Psoas muscle (tissue), 8 donors: ENCODE data around the gene MESP2. TPM values are rescaled to one million over a fixed set of nuclear protein-coding genes. Genes with fewer than 3 reads are reported as not detected.
A peak's percentile ranks its signal among the peaks of the same experiment; 100 is the strongest.

ENCODE experiments used
- ATAC-seq, 4 donors: fragments of 200-7000 bp; cut with Tn5 transposase; one replicate each; pipeline ENCODE4 v1.9.1; 2020; ENCODE audit warnings: moderate library complexity in 3 of 4, mild to moderate bottlenecking in 2 of 4
- DNase-seq, 2 donors: peaks; one replicate each; pipeline ENCODE4 v3.0.0-alpha.2; 2020
- H3K27ac ChIP-seq: fragments of 200-600 bp; one replicate; pipeline ENCODE4 v1.8.0; 2022
- H3K27me3 ChIP-seq, 3 donors: fragments of 200-600 bp in 1 of 3; one replicate each; pipeline versions ENCODE4 v1.6.1 to v1.8.0; 2013 to 2022; ENCODE audit warnings: low read length in 2 of 3, mild to moderate bottlenecking in 2 of 3, moderate library complexity in 1 of 3; ENCODE audit not compliant: insufficient read depth in 3 of 3
- H3K36me3 ChIP-seq, 2 donors: fragments of 200-600 bp in 1 of 2; one replicate each; pipeline versions ENCODE4 v1.6.1 to v1.8.0; 2013 to 2022; ENCODE audit warnings: low read depth in 1 of 2, mild to moderate bottlenecking in 1 of 2, moderate library complexity in 1 of 2; ENCODE audit not compliant: insufficient read depth in 1 of 2
- H3K4me1 ChIP-seq: fragments of 200-600 bp; one replicate; pipeline ENCODE4 v1.8.0; 2022
- H3K4me3 ChIP-seq: fragments of 200-600 bp; one replicate; pipeline ENCODE4 v1.8.0; 2022; ENCODE audit warnings: mild to moderate bottlenecking
- H3K9me3 ChIP-seq: fragments of 200-600 bp; one replicate; pipeline ENCODE4 v1.8.0; 2022
- CTCF ChIP-seq: fragments of 200-600 bp; IDR thresholded peaks from one replicate; pipeline ENCODE4 v1.8.0; 2022; ENCODE audit warnings: antibody characterized with exemption
- WGBS, 3 donors: extraction: QIAGEN DNeasy Blood & Tissue Kit; methylation state at CpG; one replicate each; pipeline versions ENCODE4 v1.1.6 to v1.1.7; 2013; 5-methylcytosine and 5-hydroxymethylcytosine counted together
- intact Hi-C, 2 donors: fragments of 100-400 bp; cut with DNase I; formaldehyde crosslinking; loops; one replicate each; pipeline versions ENCODE4 v1.11.0 to v1.14.2; 2022
- polyA plus RNA-seq, 3 donors: library from polyadenylated mRNA; stranded (reverse); fragments of 200-250 nt; gene quantifications; one replicate each; pipeline ENCODE4 v1.2.3, GENCODE V29; 2013
- total RNA-seq, 4 donors: library from RNA; stranded (reverse); fragmentation: NEBNext Ultra II Directional in 2 of 4; extraction: Animal tissue kit (Norgen Biotek cat#: 25700) in 2 of 4; gene quantifications; one replicate each; pipeline versions ENCODE4 v1.2.1 to v1.2.4, GENCODE V29; 2021 to 2023
- donor health status: healthy with polysubstance abuse.
- donor health status: DM: no; HTN: no; CAD: no; lungs with moderate emphysema.
- donor health status: Bipolar disorder and iron deficiency.
- donor health status: healthy.
- donor health status: DM: yes; HTN: yes; CAD: no.
- donor health status: DM: no; HTN: no; CAD: no.
- donor health status: DM: no; HTN: no; CAD: no.
- donor health status: DM: yes; HTN: yes; CAD: no.

Gene MESP2
- total and polyA plus RNA-seq, 7 donors = 0.17 to 0.38 (median 0.20) TPM; not detected in 4

- Histone ChIP-seq H3K27ac (no peak overlapping the region), H3K27me3 (no peaks in the 10 kb centered on the region), H3K4me3 (no peak overlapping the region), H3K4me1 (no peaks in the 10 kb centered on the region), H3K9me3 (peaks cover 5% of the 10 kb centered on the region), H3K36me3 (no peaks in the 10 kb centered on the region)
- ATAC-seq (no peak), DNase-seq (peak in 1 of 2 donors; percentile 41)
- intact Hi-C loops = no loop called here
- WGBS, 3 donors = 70 to 75% (median 73%) methylated on average over 20 of the region's 20 CpGs
- no peak for TF ChIP-seq CTCF
Measured at GRCh38 chr15:89799011-89799911, 23.1 kb downstream of the MESP2 start.

GRCh38 chr15:89799918-89800498, 23.9 kb downstream of the MESP2 start:
- intact Hi-C loops = no loop called here
- Histone ChIP-seq H3K4me3 (no peak overlapping the region), H3K9me3 (peaks cover 5% of the 10 kb centered on the region), H3K36me3 (no peaks in the 10 kb centered on the region), H3K27me3 (no peaks in the 10 kb centered on the region), H3K27ac (no peak overlapping the region), H3K4me1 (no peaks in the 10 kb centered on the region)
- WGBS, 3 donors = 81 to 92% (median 83%) methylated on average over 2 of the region's 2 CpGs
- DNase-seq (peak in 1 of 2 donors; percentile 12), ATAC-seq (no peak)
- TF ChIP-seq CTCF = no peak

GRCh38 chr15:89801471-89802195, 25.5 kb downstream of the MESP2 start:
- no peak overlapping the region for H3K4me3 ChIP-seq
- intact Hi-C loops = no loop called here
- no peaks in the 10 kb centered on the region for H3K4me1 ChIP-seq
- 78 to 82% (median 79%) methylated on average over 19 to 21 of the region's 21 CpGs for WGBS, 3 donors
- no peaks in the 10 kb centered on the region for H3K36me3 ChIP-seq
- DNase-seq (peak in 1 of 2 donors; percentile 45), ATAC-seq (no peak)
- no peaks in the 10 kb centered on the region for H3K9me3 ChIP-seq
- TF ChIP-seq CTCF = no peak
- H3K27ac ChIP-seq = no peak overlapping the region
- no peaks in the 10 kb centered on the region for H3K27me3 ChIP-seq

- WGBS, 3 donors = 46 to 53% (median 46%) methylated on average over 16 of the region's 16 CpGs
- H3K36me3 ChIP-seq = no peaks in the 10 kb centered on the region
- intact Hi-C loops = no loop called here
- no peaks in the 10 kb centered on the region for H3K9me3 ChIP-seq
- H3K27me3 ChIP-seq = no peaks in the 10 kb centered on the region
- TF ChIP-seq CTCF = no peak
- H3K4me1 ChIP-seq = no peaks in the 10 kb centered on the region
- no peak overlapping the region for H3K4me3 ChIP-seq
- ATAC-seq (no peak), DNase-seq (peak in 1 of 2 donors; percentile 34)
- H3K27ac ChIP-seq = no peak overlapping the region
Measured at GRCh38 chr15:89802231-89802928, 26.2 kb downstream of the MESP2 start.
